Kidney (tissue), 14 donors: ENCODE data around the gene FEZF2. TPM values are rescaled to one million over a fixed set of nuclear protein-coding genes. Genes with fewer than 3 reads are reported as not detected.

Experiments used
- DNase-seq, 5 donors: peaks; one replicate each; pipeline ENCODE4 v3.0.0-alpha.2; 2013 to 2020
- FAIRE-seq: peaks from 2 replicates; lab custom pipeline; 2012; peaks lifted over from hg19 to GRCh38; lab: Jason Lieb, UNC
- H3K27ac ChIP-seq, 2 donors: one replicate each; pipeline ENCODE4 v1.7.0; 2013; ENCODE audit warnings: low read depth in 2 of 2, low read length in 2 of 2, inconsistent platforms in 1 of 2
- H3K27me3 ChIP-seq: one replicate; pipeline ENCODE4 v1.7.1; 2013; ENCODE audit warnings: low read length, inconsistent platforms; ENCODE audit not compliant: control insufficient read depth, insufficient read depth
- H3K36me3 ChIP-seq, 3 donors: one replicate each; pipeline versions ENCODE4 v1.7.0 to v1.7.1; 2013; ENCODE audit warnings: low read length in 3 of 3, control low read depth in 1 of 3, inconsistent platforms in 1 of 3; ENCODE audit not compliant: insufficient read depth in 3 of 3, control insufficient read depth in 2 of 3
- H3K4me1 ChIP-seq, 3 donors: one replicate each; pipeline versions ENCODE4 v1.7.0 to v1.7.1; 2013; ENCODE audit warnings: low read length in 3 of 3, inconsistent platforms in 1 of 3, low read depth in 1 of 3; ENCODE audit not compliant: control insufficient read depth in 2 of 3, insufficient read depth in 2 of 3
- H3K4me3 ChIP-seq, 3 donors: one replicate each; pipeline versions ENCODE4 v1.7.0 to v1.8.1; 2013; ENCODE audit warnings: low read length in 3 of 3, control low read depth in 1 of 3, inconsistent platforms in 1 of 3
- H3K9ac ChIP-seq, 3 donors: one replicate each; pipeline versions ENCODE4 v1.7.0 to v1.7.1; 2013; ENCODE audit warnings: low read length in 3 of 3, control low read depth in 1 of 3, inconsistent platforms in 1 of 3
- H3K9me3 ChIP-seq, 3 donors: one replicate each; pipeline versions ENCODE4 v1.7.0 to v1.7.1; 2013; ENCODE audit warnings: low read length in 3 of 3, control low read depth in 1 of 3, inconsistent platforms in 1 of 3; ENCODE audit not compliant: control insufficient read depth in 2 of 3, insufficient read depth in 1 of 3
- CTCF ChIP-seq: IDR thresholded peaks from 3 replicates; pipeline ENCODE4 v1.5.1; 2012; ENCODE audit warnings: mild to moderate bottlenecking, moderate library complexity, borderline replicate concordance; ENCODE audit not compliant: insufficient read depth; ENCODE audit errors: extremely low read depth
- intact Hi-C: fragments of 100-400 bp; cut with DNase I; formaldehyde crosslinking; loops from one replicate; pipeline ENCODE4 v1.11.1; 2022
- polyA plus RNA-seq: library from polyadenylated mRNA; stranded (reverse); fragments of 350-450 nt; fragmentation: Illumina TruSeq; extraction: RNeasy Lipid Tissue Mini Kit (QIAGEN cat#74804); gene quantifications from one replicate; pipeline ENCODE4 v1.2.3, GENCODE V29; 2014; ENCODE audit warnings: low read depth, low replicate concordance; ENCODE audit not compliant: insufficient read depth
- total RNA-seq: library from RNA; stranded (reverse); fragmentation: NEBNext Ultra II Directional; extraction: Animal tissue kit (Norgen Biotek cat#: 25700); gene quantifications from one replicate; pipeline ENCODE4 v1.2.1, GENCODE V29; 2021
- donor health status: control.
- donor health status: control.
- donor health status: control.
- donor health status: control.
- donor health status: control.
- donor health status: DM: yes; HTN: yes; CAD: no.
- donor health status: Normal renal cell carcinoma (clear cell type).

FEZF2 gene
- total and polyA plus RNA-seq, 2 donors from 2014 or later, result not detected

- Histone ChIP-seq H3K4me3 (no peak overlapping the region), H3K27me3 (peaks cover 73% of the 10 kb centered on the region), H3K4me1 (peaks cover 0 to 12% (median 0%) of the 10 kb centered on the region in 3 donors), H3K9ac (no peak overlapping the region), H3K36me3 (no peaks in the 10 kb centered on the region), H3K27ac (no peak overlapping the region), H3K9me3 (no peaks in the 10 kb centered on the region)
- DNase-seq (peak in 3 of 5 donors; percentile 17 to 44 (median 30)), FAIRE-seq (no peak)
- TF ChIP-seq CTCF, result no peak
- intact Hi-C loops, result no loop called here
Measured at GRCh38 chr3:62372621-62373041, 719 bp downstream of the FEZF2 start.

- TF ChIP-seq CTCF, result no peak
- intact Hi-C loops, result no loop called here
- H3K27ac ChIP-seq, result no peak overlapping the region
- peaks cover 74% of the 10 kb centered on the region for H3K27me3 ChIP-seq
- DNase-seq (peak in 3 of 5 donors; percentile 17 to 41 (median 33)), FAIRE-seq (no peak)
- H3K4me1 ChIP-seq, result peaks cover 0 to 12% (median 0%) of the 10 kb centered on the region in 3 donors
- H3K4me3 ChIP-seq, result no peak overlapping the region
- no peaks in the 10 kb centered on the region for H3K9me3 ChIP-seq
- H3K36me3 ChIP-seq, result no peaks in the 10 kb centered on the region
- no peak overlapping the region for H3K9ac ChIP-seq
Measured at GRCh38 chr3:62371720-62372591, 1.4 kb downstream of the FEZF2 start.

GRCh38 chr3:62370858-62371719 lies 2.3 kb downstream of the FEZF2 start:
- Histone ChIP-seq H3K9me3 (no peaks in the 10 kb centered on the region), H3K9ac (no peak overlapping the region), H3K36me3 (no peaks in the 10 kb centered on the region), H3K27ac (no peak overlapping the region), H3K4me1 (peaks cover 0 to 12% (median 0%) of the 10 kb centered on the region in 3 donors), H3K4me3 (no peak overlapping the region), H3K27me3 (peaks cover 72% of the 10 kb centered on the region)
- DNase-seq (peak in 3 of 5 donors; percentile 24 to 41 (median 25)), FAIRE-seq (no peak)
- TF ChIP-seq CTCF, result no peak
- intact Hi-C loops, result no loop called here
